DOHH2 (cell line): Measurements from ENCODE around the gene PACRG.

Experiments
- H3F3A ChIP-seq: fragments of 200-600 bp; sonication (generic), shearing (Covaris generic); 2 replicates; pipeline ENCODE4 v1.6.0; 2016; ENCODE audit warnings: antibody characterized with exemption, mild to moderate bottlenecking; ENCODE audit not compliant: control insufficient read depth, insufficient read depth
- H3K27ac ChIP-seq: fragments of 200-600 bp; sonication (generic); 2 replicates; pipeline ENCODE4 v1.5.1; 2014; ENCODE audit warnings: low read depth, mild to moderate bottlenecking, low read length, moderate library complexity
- H3K27me3 ChIP-seq: fragments of 200-600 bp; sonication (generic); 2 replicates; pipeline ENCODE4 v1.6.1; 2014; ENCODE audit warnings: mild to moderate bottlenecking, low read length, mixed read lengths; ENCODE audit not compliant: control insufficient read depth
- H3K36me3 ChIP-seq: fragments of 200-600 bp; sonication (generic); 2 replicates; pipeline ENCODE4 v1.6.1; 2014; ENCODE audit warnings: mild to moderate bottlenecking, low read length, moderate library complexity, mixed read lengths; ENCODE audit not compliant: control insufficient read depth
- H3K4me1 ChIP-seq: fragments of 200-600 bp; sonication (generic); 2 replicates; pipeline ENCODE4 v1.6.1; 2014; ENCODE audit warnings: mild to moderate bottlenecking, low read length, mixed read lengths; ENCODE audit not compliant: control insufficient read depth
- H3K4me2 ChIP-seq: fragments of 200-600 bp; sonication (generic); 2 replicates; pipeline ENCODE4 v1.6.0; 2014; ENCODE audit warnings: mild to moderate bottlenecking, low read length, moderate library complexity
- H3K4me3 ChIP-seq: fragments of 200-600 bp; sonication (generic); 2 replicates; pipeline ENCODE4 v1.5.1; 2014; ENCODE audit warnings: mild to moderate bottlenecking, low read length, mixed read lengths
- H3K79me2 ChIP-seq: fragments of 200-600 bp; sonication (generic); 2 replicates; pipeline ENCODE4 v1.6.1; 2014; ENCODE audit warnings: mild to moderate bottlenecking, low read length, mixed read lengths; ENCODE audit not compliant: control insufficient read depth
- H3K9me2 ChIP-seq: fragments of 200-600 bp; sonication (generic); replicated peaks from 2 replicates; pipeline ENCODE4 v1.6.1; 2014; ENCODE audit warnings: mild to moderate bottlenecking, low read length, mixed read lengths; ENCODE audit not compliant: control insufficient read depth
- H3K9me3 ChIP-seq: fragments of 200-600 bp; sonication (generic); 2 replicates; pipeline ENCODE4 v1.6.1; 2014; ENCODE audit warnings: antibody characterized with exemption, low read length, mixed read lengths; ENCODE audit not compliant: control insufficient read depth, insufficient read depth
- H4K20me1 ChIP-seq: fragments of 200-600 bp; sonication (generic); 2 replicates; pipeline ENCODE4 v1.6.0; 2014; ENCODE audit warnings: low read depth, mild to moderate bottlenecking, antibody characterized with exemption, low read length, moderate library complexity; ENCODE audit not compliant: control insufficient read depth, insufficient read depth
- EZH2phosphoT487 ChIP-seq: fragments of 200-600 bp; sonication (generic); IDR thresholded peaks from 2 replicates; pipeline ENCODE4 v1.6.1; 2017; ENCODE audit warnings: borderline replicate concordance, mild to moderate bottlenecking, antibody characterized with exemption, low read length, moderate library complexity, mixed read lengths
- TF ChIP-seq, protein P1 (sequence below): fragments of 200-600 bp; sonication (generic); IDR thresholded peaks from one replicate; pipeline ENCODE4 v1.5.1; 2014; ENCODE audit warnings: antibody characterized with exemption, mild to moderate bottlenecking, low read depth, low read length; ENCODE audit not compliant: poor library complexity, severe bottlenecking

Gene PACRG

GRCh38 chr6:163230901-163231300 is 503.1 kb downstream of the PACRG start:
- no peaks in the 10 kb centered on the region for H3K4me1 ChIP-seq
- no peaks in the 10 kb centered on the region for H3K79me2 ChIP-seq
- no peak overlapping the region for H3K4me3 ChIP-seq
- no peak overlapping the region for H3K27ac ChIP-seq
- H3K9me2 ChIP-seq, result no peaks in the 10 kb centered on the region
- no peaks in the 10 kb centered on the region for H3F3A ChIP-seq
- no peak overlapping the region for H3K4me2 ChIP-seq
- H3K27me3 ChIP-seq, result no peaks in the 10 kb centered on the region
- no peaks in the 10 kb centered on the region for H3K36me3 ChIP-seq
- H4K20me1 ChIP-seq, result no peaks in the 10 kb centered on the region
- no peaks in the 10 kb centered on the region for H3K9me3 ChIP-seq
- TF ChIP-seq, protein P1, sequence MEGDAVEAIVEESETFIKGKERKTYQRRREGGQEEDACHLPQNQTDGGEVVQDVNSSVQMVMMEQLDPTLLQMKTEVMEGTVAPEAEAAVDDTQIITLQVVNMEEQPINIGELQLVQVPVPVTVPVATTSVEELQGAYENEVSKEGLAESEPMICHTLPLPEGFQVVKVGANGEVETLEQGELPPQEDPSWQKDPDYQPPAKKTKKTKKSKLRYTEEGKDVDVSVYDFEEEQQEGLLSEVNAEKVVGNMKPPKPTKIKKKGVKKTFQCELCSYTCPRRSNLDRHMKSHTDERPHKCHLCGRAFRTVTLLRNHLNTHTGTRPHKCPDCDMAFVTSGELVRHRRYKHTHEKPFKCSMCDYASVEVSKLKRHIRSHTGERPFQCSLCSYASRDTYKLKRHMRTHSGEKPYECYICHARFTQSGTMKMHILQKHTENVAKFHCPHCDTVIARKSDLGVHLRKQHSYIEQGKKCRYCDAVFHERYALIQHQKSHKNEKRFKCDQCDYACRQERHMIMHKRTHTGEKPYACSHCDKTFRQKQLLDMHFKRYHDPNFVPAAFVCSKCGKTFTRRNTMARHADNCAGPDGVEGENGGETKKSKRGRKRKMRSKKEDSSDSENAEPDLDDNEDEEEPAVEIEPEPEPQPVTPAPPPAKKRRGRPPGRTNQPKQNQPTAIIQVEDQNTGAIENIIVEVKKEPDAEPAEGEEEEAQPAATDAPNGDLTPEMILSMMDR, result no peak
- TF ChIP-seq EZH2phosphoT487, result no peak

GRCh38 chr6:163231356-163232014 is 503.7 kb downstream of the PACRG start:
- no peak overlapping the region for H3K4me3 ChIP-seq
- no peaks in the 10 kb centered on the region for H3K4me1 ChIP-seq
- no peaks in the 10 kb centered on the region for H4K20me1 ChIP-seq
- H3K9me2 ChIP-seq, result no peaks in the 10 kb centered on the region
- H3K9me3 ChIP-seq, result no peaks in the 10 kb centered on the region
- no peaks in the 10 kb centered on the region for H3F3A ChIP-seq
- no peaks in the 10 kb centered on the region for H3K79me2 ChIP-seq
- TF ChIP-seq, protein P1, result no peak
- TF ChIP-seq EZH2phosphoT487, result no peak
- no peak overlapping the region for H3K4me2 ChIP-seq
- no peaks in the 10 kb centered on the region for H3K27me3 ChIP-seq
- no peak overlapping the region for H3K27ac ChIP-seq
- no peaks in the 10 kb centered on the region for H3K36me3 ChIP-seq

DNA sequence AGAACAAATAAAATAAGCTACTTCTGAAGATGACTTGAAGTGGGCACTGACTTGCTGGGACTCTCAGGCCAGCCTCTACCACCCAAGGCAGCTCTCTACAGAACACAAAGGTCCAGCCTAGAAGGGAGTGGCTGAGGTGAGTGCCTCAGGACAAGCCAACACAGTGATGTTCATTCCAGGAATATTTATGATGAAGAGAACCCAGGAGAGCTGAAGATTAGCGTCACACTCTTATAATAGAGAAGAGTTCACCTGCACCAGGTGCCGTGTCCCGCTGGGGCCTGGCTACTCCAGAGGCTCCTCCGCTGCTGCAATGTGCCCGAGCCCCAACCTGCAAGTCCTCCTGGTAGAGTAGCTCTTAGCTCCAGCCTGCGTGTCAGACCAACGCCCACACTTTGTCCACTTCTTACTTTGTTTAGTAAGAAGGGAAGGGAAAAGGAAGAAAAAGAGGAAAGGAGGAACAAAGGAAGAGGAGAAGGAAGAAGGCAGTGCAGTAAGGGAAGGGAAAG is 504.3 kb downstream of the PACRG start:
- Histone ChIP-seq H3K9me3 (no peaks in the 10 kb centered on the region), H3K4me3 (no peak overlapping the region), H3K36me3 (no peaks in the 10 kb centered on the region), H3K79me2 (no peaks in the 10 kb centered on the region), H3K27ac (no peak overlapping the region), H3K9me2 (no peaks in the 10 kb centered on the region), H3K4me1 (no peaks in the 10 kb centered on the region), H3K27me3 (no peaks in the 10 kb centered on the region), H4K20me1 (no peaks in the 10 kb centered on the region), H3K4me2 (no peak overlapping the region), H3F3A (no peaks in the 10 kb centered on the region)
- TF ChIP-seq, protein P1, result no peak
- TF ChIP-seq EZH2phosphoT487, result no peak
